ENCODE results near the gene MLPH. TPM values are rescaled to one million over a fixed set of nuclear protein-coding genes. Genes with fewer than 3 reads are reported as not detected.

The MLPH gene
- total RNA-seq, 2 experiments from 2014 or later: not detected

DNA sequence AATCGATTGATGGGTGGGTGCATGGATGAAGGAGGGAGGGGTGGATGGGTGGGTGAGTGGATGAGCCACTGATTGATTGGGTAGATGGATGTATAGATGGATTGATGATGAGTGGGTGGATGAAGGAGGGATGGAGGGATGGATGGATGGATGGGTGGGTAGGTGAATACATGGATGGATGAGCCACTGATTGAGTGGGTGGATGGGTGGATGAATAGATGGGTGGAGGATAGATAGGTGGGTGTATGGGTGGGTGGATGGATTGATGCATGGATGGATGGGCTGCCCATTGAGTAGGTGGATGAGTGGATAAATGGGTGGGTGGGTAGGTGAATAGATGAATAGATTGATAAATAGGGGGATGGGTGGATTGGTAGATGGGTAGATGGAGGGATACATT, 30.9 kb downstream of the MLPH start:
- intact Hi-C loops (cut with micrococcal nuclease): no loop called here
- Mint-ChIP-seq H3K9me3 (no peaks in the 10 kb centered on the region), H3K36me3 (ENCODE audit: low read depth) (no peaks in the 10 kb centered on the region), H3K4me3 (no peak overlapping the region), H3K4me1 (ENCODE audit: low read depth) (no peaks in the 10 kb centered on the region), H3K27me3 (ENCODE audit: low read depth) (no peaks in the 10 kb centered on the region), H3K27ac (no peak overlapping the region)
- no peak for DNase-seq
- CTCF ChIA-PET: interaction anchor here (0.9 kb wide), 1 partner anchor 54 kb away, joined by 4 read pairs; no protein-coding TSS in a partner anchor

GRCh38 chr2:237519506-237520245, 32.6 kb downstream of the MLPH start:
- Mint-ChIP-seq H3K36me3 (ENCODE audit: low read depth) (no peaks in the 10 kb centered on the region), H3K27me3 (ENCODE audit: low read depth) (no peaks in the 10 kb centered on the region), H3K9me3 (no peaks in the 10 kb centered on the region), H3K4me3 (no peak overlapping the region), H3K4me1 (ENCODE audit: low read depth) (no peaks in the 10 kb centered on the region), H3K27ac (no peak overlapping the region)
- intact Hi-C loops (cut with micrococcal nuclease): no loop called here
- CTCF ChIA-PET: interaction anchor here (2.9 kb wide), 1 partner anchor 52 kb away, joined by 10 read pairs; no protein-coding TSS in a partner anchor
- no peak for DNase-seq

DNA sequence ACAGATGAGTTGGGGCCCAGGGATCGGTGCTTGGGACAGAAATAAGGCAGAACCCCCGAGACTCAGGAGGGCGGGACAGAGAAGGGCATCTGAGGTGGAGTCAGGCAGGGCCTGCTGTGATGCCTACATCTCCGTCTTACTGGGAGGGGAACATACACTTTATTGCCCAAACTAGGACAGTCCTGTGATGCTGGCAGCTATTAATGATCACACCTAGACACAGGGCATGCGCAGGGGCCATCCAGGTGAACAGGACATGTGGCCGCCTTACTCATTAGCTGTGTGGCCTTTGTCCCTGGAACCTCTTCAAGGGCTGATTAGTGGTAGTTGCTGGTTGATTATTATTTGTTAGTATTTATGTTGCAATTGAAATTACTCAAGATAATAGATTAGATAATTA, 33.2 kb downstream of the MLPH start:
- CTCF ChIA-PET: interaction anchor here (1.5 to 2.9 kb wide), 2 partner anchors 8 to 52 kb away, joined by 8 to 10 read pairs; no protein-coding TSS in a partner anchor
- H3K36me3 Mint-ChIP-seq (ENCODE audit: low read depth): no peaks in the 10 kb centered on the region
- H3K9me3 Mint-ChIP-seq: no peaks in the 10 kb centered on the region
- intact Hi-C loops (cut with micrococcal nuclease): no loop called here
- H3K4me1 Mint-ChIP-seq (ENCODE audit: low read depth): no peaks in the 10 kb centered on the region
- H3K27me3 Mint-ChIP-seq (ENCODE audit: low read depth): no peaks in the 10 kb centered on the region
- H3K27ac Mint-ChIP-seq: no peak overlapping the region
- H3K4me3 Mint-ChIP-seq: no peak overlapping the region
- DNase-seq: no peak

DNA sequence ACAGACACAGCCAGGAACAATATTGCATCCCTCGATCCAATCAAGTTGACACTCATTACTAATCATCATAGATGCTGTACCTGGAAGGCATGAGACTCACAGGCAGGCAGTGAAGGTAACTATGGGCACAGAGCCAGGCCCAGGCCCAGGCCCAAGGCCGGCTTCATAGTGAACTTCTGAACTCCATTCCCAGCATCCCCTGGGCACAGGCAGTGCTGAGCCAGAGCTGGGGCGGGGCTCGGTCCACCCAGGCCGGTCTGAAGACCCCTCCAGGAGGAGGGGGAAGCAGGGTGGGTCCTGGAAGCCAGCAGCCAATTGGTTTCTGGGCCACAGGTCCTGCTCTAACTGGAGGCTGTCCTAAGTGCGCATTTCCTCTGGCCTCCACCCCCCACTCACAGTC, 37.6 kb downstream of the MLPH start:
- Mint-ChIP-seq H3K4me1 (ENCODE audit: low read depth) (no peaks in the 10 kb centered on the region), H3K4me3 (no peak overlapping the region), H3K36me3 (ENCODE audit: low read depth) (no peaks in the 10 kb centered on the region), H3K27ac (no peak overlapping the region), H3K27me3 (ENCODE audit: low read depth) (no peaks in the 10 kb centered on the region), H3K9me3 (no peaks in the 10 kb centered on the region)
- DNase-seq: no peak
- intact Hi-C loops (cut with micrococcal nuclease): no loop called here
- CTCF ChIA-PET: no interaction called here

DNA sequence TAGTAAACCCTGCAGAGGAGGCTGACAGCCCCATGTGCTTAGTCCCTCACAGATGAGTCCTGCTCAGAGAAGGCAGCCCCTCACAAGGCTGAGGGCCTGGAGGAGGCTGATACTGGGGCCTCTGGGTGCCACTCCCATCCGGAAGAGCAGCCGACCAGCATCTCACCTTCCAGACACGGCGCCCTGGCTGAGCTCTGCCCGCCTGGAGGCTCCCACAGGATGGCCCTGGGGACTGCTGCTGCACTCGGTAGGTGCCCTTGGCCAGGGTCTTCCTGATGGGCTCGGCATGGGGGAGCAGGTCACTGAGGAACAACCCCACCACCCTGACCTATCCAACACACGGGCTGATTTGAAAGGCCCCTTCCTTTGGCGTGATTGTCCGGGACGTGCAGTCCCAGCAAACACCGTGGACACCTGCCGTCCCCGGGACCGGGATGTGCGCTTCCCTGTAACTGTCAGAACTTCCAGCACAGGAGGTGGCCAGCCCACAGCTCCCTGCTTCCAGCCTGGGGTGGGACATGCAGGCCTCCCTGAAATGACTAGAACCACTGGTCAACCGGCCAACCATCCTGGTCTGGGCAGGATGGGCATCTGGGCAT, 38.6 kb downstream of the MLPH start:
- intact Hi-C loops (cut with micrococcal nuclease): no loop called here
- no peak for DNase-seq
- Mint-ChIP-seq H3K27ac (no peak overlapping the region), H3K4me3 (no peak overlapping the region), H3K4me1 (ENCODE audit: low read depth) (no peaks in the 10 kb centered on the region), H3K27me3 (ENCODE audit: low read depth) (no peaks in the 10 kb centered on the region), H3K9me3 (no peaks in the 10 kb centered on the region), H3K36me3 (ENCODE audit: low read depth) (no peaks in the 10 kb centered on the region)
- CTCF ChIA-PET: no interaction called here

- H3K27me3 Mint-ChIP-seq (ENCODE audit: low read depth): no peaks in the 10 kb centered on the region
- H3K9me3 Mint-ChIP-seq: no peaks in the 10 kb centered on the region
- intact Hi-C loops (cut with micrococcal nuclease): no loop called here
- H3K27ac Mint-ChIP-seq: no peak overlapping the region
- DNase-seq: no peak
- no peaks in the 10 kb centered on the region for H3K36me3 Mint-ChIP-seq (ENCODE audit: low read depth)
- H3K4me3 Mint-ChIP-seq: no peak overlapping the region
- CTCF ChIA-PET: interaction anchor here (0.6 to 0.8 kb wide), 2 partner anchors 14 to 127 kb away, joined by 3 read pairs; no protein-coding TSS in a partner anchor
- H3K4me1 Mint-ChIP-seq (ENCODE audit: low read depth): no peaks in the 10 kb centered on the region
These were observed 40.2 kb downstream of the MLPH start for GRCh38 chr2:237527233-237527632.

GRCh38 chr2:237527766-237528165, 40.7 kb downstream of the MLPH start:
- Mint-ChIP-seq H3K4me1 (ENCODE audit: low read depth) (no peaks in the 10 kb centered on the region), H3K36me3 (ENCODE audit: low read depth) (no peaks in the 10 kb centered on the region), H3K4me3 (no peak overlapping the region), H3K9me3 (no peaks in the 10 kb centered on the region), H3K27me3 (ENCODE audit: low read depth) (no peaks in the 10 kb centered on the region), H3K27ac (no peak overlapping the region)
- intact Hi-C loops (cut with micrococcal nuclease): no loop called here
- no peak for DNase-seq
- CTCF ChIA-PET: interaction anchor here (0.8 kb wide), 1 partner anchor 15 kb away, joined by 3 read pairs; no protein-coding TSS in a partner anchor

GRCh38 chr2:237529452-237530402, 42.7 kb downstream of the MLPH start:
- Mint-ChIP-seq H3K9me3 (no peaks in the 10 kb centered on the region), H3K27me3 (ENCODE audit: low read depth) (no peaks in the 10 kb centered on the region), H3K4me1 (ENCODE audit: low read depth) (no peaks in the 10 kb centered on the region), H3K27ac (no peak overlapping the region), H3K4me3 (no peak overlapping the region), H3K36me3 (ENCODE audit: low read depth) (no peaks in the 10 kb centered on the region)
- DNase-seq: no peak
- CTCF ChIA-PET: interaction anchor here (0.8 to 1.2 kb wide), 2 partner anchors 17 to 19 kb away, joined by 4 to 6 read pairs; no protein-coding TSS in a partner anchor
- intact Hi-C loops (cut with micrococcal nuclease): no loop called here

DNA sequence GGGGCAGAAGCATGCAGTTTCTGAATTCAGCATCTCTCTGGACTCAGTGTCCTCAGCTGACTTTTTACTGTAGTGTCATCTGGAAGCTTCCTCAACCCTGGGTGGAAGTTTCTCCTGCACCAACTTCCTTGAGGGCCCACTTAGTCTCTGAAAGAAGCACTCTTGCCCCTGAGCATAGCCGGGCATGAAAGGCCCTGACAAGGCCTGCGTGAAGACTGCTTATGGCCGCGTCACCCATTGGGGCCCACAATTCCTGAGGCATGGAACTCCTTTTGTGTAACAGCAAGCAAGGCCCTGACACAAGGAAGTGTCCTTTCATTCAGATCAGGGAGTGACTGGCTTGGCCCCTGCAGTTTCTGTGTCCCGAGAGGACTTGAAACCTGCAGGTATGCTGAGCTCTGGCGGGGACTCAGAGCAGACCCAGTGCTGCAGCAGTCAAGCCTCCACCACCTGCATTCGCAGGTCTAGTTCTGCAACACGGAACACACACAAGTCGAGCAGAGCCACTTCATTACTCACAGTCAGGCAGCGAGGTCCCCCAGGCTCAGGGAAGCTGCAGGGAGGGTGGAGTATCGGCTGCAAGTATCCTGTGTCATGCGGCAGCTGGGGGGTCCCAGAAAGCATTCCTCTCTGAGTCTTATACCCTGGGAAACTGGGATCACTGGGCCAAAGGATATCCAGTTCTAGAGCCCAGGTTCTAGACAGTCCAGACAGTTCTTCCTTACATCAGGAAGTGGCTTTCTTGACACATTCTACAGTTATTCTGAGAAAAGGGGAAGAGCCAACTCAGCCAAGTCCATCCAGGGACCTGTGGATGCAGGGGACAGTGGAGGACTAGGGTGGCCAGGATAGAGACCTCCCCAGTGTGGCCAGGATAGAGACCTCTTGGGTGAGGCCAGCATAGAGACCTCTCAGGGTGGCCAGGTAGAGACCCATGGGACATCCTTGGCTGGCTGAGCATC, 43.7 kb downstream of the MLPH start:
- H3K9me3 Mint-ChIP-seq: no peaks in the 10 kb centered on the region
- intact Hi-C loops (cut with micrococcal nuclease): no loop called here
- H3K27me3 Mint-ChIP-seq (ENCODE audit: low read depth): no peaks in the 10 kb centered on the region
- DNase-seq: no peak
- H3K27ac Mint-ChIP-seq: no peak overlapping the region
- CTCF ChIA-PET: interaction anchor here (3.5 kb wide), 1 partner anchor 18 kb away, joined by 18 read pairs; no protein-coding TSS in a partner anchor
- no peak overlapping the region for H3K4me3 Mint-ChIP-seq
- H3K4me1 Mint-ChIP-seq (ENCODE audit: low read depth): no peaks in the 10 kb centered on the region
- no peaks in the 10 kb centered on the region for H3K36me3 Mint-ChIP-seq (ENCODE audit: low read depth)

- intact Hi-C loops (cut with micrococcal nuclease): no loop called here
- Mint-ChIP-seq H3K27me3 (ENCODE audit: low read depth) (no peaks in the 10 kb centered on the region), H3K36me3 (ENCODE audit: low read depth) (no peaks in the 10 kb centered on the region), H3K4me1 (ENCODE audit: low read depth) (no peaks in the 10 kb centered on the region), H3K9me3 (no peaks in the 10 kb centered on the region), H3K4me3 (no peak overlapping the region), H3K27ac (no peak overlapping the region)
- DNase-seq: no peak
- CTCF ChIA-PET: interaction anchor here (0.7 to 3.5 kb wide), 3 partner anchors 19 to 52 kb away, joined by 3 to 18 read pairs (median 5); no protein-coding TSS in a partner anchor
These were observed 45.1 kb downstream of the MLPH start for GRCh38 chr2:237532160-237532559.

DNA sequence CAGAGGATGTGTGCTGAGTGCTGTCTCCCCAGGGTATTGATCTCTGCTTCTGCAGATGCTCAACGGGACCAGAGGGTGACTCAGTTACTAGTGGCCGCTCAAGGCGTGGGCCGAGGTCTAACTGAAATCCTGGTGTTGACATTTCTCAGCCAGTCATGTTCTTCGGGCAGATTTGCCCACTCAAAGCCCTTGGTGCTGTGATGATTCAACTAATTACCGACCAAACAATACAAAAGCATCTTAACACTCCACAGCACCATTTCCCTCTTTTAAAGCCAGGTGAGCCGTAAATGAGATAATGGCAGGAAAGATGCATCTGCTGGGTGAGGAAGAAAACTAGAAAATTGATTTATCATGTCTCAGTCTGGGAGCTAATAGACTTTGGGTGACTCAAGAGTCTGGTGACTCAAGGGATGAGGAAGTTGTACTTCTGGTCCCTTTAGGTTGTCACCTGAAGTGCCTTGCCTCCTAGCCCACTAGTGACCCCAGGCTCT, 46.7 kb downstream of the MLPH start:
- DNase-seq: no peak
- Mint-ChIP-seq H3K36me3 (ENCODE audit: low read depth) (no peaks in the 10 kb centered on the region), H3K4me3 (no peak overlapping the region), H3K27me3 (ENCODE audit: low read depth) (no peaks in the 10 kb centered on the region), H3K9me3 (no peaks in the 10 kb centered on the region), H3K4me1 (ENCODE audit: low read depth) (no peaks in the 10 kb centered on the region), H3K27ac (no peak overlapping the region)
- CTCF ChIA-PET: interaction anchor here (2.8 to 3.5 kb wide), 2 partner anchors 21 to 38 kb away, joined by 12 to 18 read pairs; no protein-coding TSS in a partner anchor
- intact Hi-C loops (cut with micrococcal nuclease): no loop called here

All from activated naive CD4-positive, alpha-beta T cell treated with anti-CD3 and anti-CD28 coated beads for 36 hours (primary cell).